Osteoblast (primary cell): Measurements from ENCODE around the gene KRTAP5-5. TPM values are rescaled to one million over a fixed set of nuclear protein-coding genes. Genes with fewer than 3 reads are reported as not detected.

Source experiments
- DNase-seq: peaks from one replicate; pipeline ENCODE4 v3.0.0; 2011; ENCODE audit warnings: low spot score, mixed read lengths; ENCODE audit not compliant: insufficient read length; ENCODE audit errors: missing footprints
- H2AFZ ChIP-seq: 2 replicates; pipeline ENCODE4 v1.6.0; 2011; ENCODE audit warnings: mild to moderate bottlenecking, low read length
- H3K27ac ChIP-seq: 2 replicates; pipeline ENCODE4 v1.5.1; 2011; ENCODE audit warnings: mild to moderate bottlenecking, low read depth, low read length, moderate library complexity
- H3K27me3 ChIP-seq: 2 replicates; pipeline ENCODE4 v1.6.0; 2012; ENCODE audit warnings: mild to moderate bottlenecking, control low read depth, inconsistent platforms, low read length, moderate library complexity; ENCODE audit not compliant: insufficient read depth
- H3K36me3 ChIP-seq: 2 replicates; pipeline ENCODE4 v1.5.1; 2011; ENCODE audit warnings: mild to moderate bottlenecking, low read length, control low read depth, moderate library complexity; ENCODE audit not compliant: insufficient read depth
- H3K4me1 ChIP-seq: 2 replicates; pipeline ENCODE4 v1.5.1; 2011; ENCODE audit warnings: mild to moderate bottlenecking, low read length, control low read depth, moderate library complexity; ENCODE audit not compliant: insufficient read depth
- H3K4me2 ChIP-seq: 2 replicates; pipeline ENCODE4 v1.6.0; 2011; ENCODE audit warnings: mild to moderate bottlenecking, low read length; ENCODE audit not compliant: insufficient read depth
- H3K4me3 ChIP-seq: fragments of 200-600 bp; sonication (generic); 3 replicates; pipeline ENCODE4 v1.5.1; 2012; ENCODE audit warnings: mild to moderate bottlenecking, low read length, inconsistent platforms; ENCODE audit not compliant: insufficient read depth
- H3K79me2 ChIP-seq: 2 replicates; pipeline ENCODE4 v1.6.0; 2012; ENCODE audit warnings: mild to moderate bottlenecking, low read length, control low read depth, inconsistent platforms; ENCODE audit not compliant: insufficient read depth
- H3K9me3 ChIP-seq: 2 replicates; pipeline ENCODE4 v1.5.1; 2011; ENCODE audit warnings: low read depth, low read length, control low read depth
- H4K20me1 ChIP-seq: 2 replicates; pipeline ENCODE4 v1.6.0; 2012; ENCODE audit warnings: mild to moderate bottlenecking, low read length, control low read depth; ENCODE audit not compliant: insufficient read depth
- CTCF ChIP-seq: IDR thresholded peaks from 2 replicates; pipeline ENCODE4 v1.5.1; 2011; ENCODE audit warnings: mild to moderate bottlenecking, low read depth, low read length, moderate library complexity; ENCODE audit errors: extremely low read depth
- total RNA-seq: library from RNA; depleted of rRNA; stranded (reverse); fragments of >200 nt; gene quantifications from 2 replicates; pipeline ENCODE4 v1.2.3, GENCODE V29; 2012

KRTAP5-5 gene
- total RNA-seq, 1 donor = not detected

GRCh38 chr11:1665313-1665712 is 35.7 kb downstream of the KRTAP5-5 start:
- Histone ChIP-seq H2AFZ (no peak overlapping the region), H3K27ac (no peak overlapping the region), H3K27me3 (peaks cover 22% of the 10 kb centered on the region), H3K36me3 (no peaks in the 10 kb centered on the region), H3K4me2 (no peak overlapping the region), H3K9me3 (no peaks in the 10 kb centered on the region), H3K4me1 (no peaks in the 10 kb centered on the region), H3K4me3 (no peak overlapping the region), H3K79me2 (no peaks in the 10 kb centered on the region), H4K20me1 (no peaks in the 10 kb centered on the region)
- DNase-seq = no peak
- TF ChIP-seq CTCF = no peak

GRCh38 chr11:1667121-1667850 is 37.7 kb downstream of the KRTAP5-5 start:
- Histone ChIP-seq H3K79me2 (no peaks in the 10 kb centered on the region), H3K36me3 (no peaks in the 10 kb centered on the region), H3K27ac (no peak overlapping the region), H2AFZ (no peak overlapping the region), H3K27me3 (peaks cover 27% of the 10 kb centered on the region), H3K4me2 (no peak overlapping the region), H4K20me1 (no peaks in the 10 kb centered on the region), H3K4me3 (no peak overlapping the region), H3K4me1 (no peaks in the 10 kb centered on the region), H3K9me3 (no peaks in the 10 kb centered on the region)
- peak; percentile 71 for DNase-seq
- TF ChIP-seq CTCF = no peak

- no peak overlapping the region for H3K27ac ChIP-seq
- H3K4me1 ChIP-seq = no peaks in the 10 kb centered on the region
- no peak overlapping the region for H2AFZ ChIP-seq
- peaks cover 33% of the 10 kb centered on the region for H3K27me3 ChIP-seq
- H3K4me3 ChIP-seq = no peak overlapping the region
- no peaks in the 10 kb centered on the region for H3K36me3 ChIP-seq
- no peak for TF ChIP-seq CTCF
- no peaks in the 10 kb centered on the region for H4K20me1 ChIP-seq
- no peaks in the 10 kb centered on the region for H3K79me2 ChIP-seq
- peak; percentile 71 for DNase-seq
- H3K9me3 ChIP-seq = no peaks in the 10 kb centered on the region
- H3K4me2 ChIP-seq = no peak overlapping the region
Observed at GRCh38 chr11:1667906-1668305, 38.3 kb downstream of the KRTAP5-5 start.

GRCh38 chr11:1668911-1669473 is 39.4 kb downstream of the KRTAP5-5 start:
- no peak for TF ChIP-seq CTCF
- no peak overlapping the region for H3K4me3 ChIP-seq
- no peak overlapping the region for H2AFZ ChIP-seq
- H3K4me2 ChIP-seq = no peak overlapping the region
- peak; percentile 73 for DNase-seq
- H3K27me3 ChIP-seq = peaks cover 44% of the 10 kb centered on the region
- H3K27ac ChIP-seq = no peak overlapping the region
- no peaks in the 10 kb centered on the region for H4K20me1 ChIP-seq
- H3K79me2 ChIP-seq = no peaks in the 10 kb centered on the region
- H3K9me3 ChIP-seq = no peaks in the 10 kb centered on the region
- no peaks in the 10 kb centered on the region for H3K4me1 ChIP-seq
- H3K36me3 ChIP-seq = no peaks in the 10 kb centered on the region
